Kidney glomerular epithelial cell (primary cell): ENCODE data around the gene ANO6.
"Not testable (repeated sequence)": the region's sequence is repeated elsewhere in the genome, so short reads cannot be mapped to it uniquely, and the experiment has no call there.

Experiments
- DNase-seq: peaks from one replicate; lab custom pipeline; 2025; lab: John Stamatoyannopoulos, UW

The ANO6 gene, protein sequence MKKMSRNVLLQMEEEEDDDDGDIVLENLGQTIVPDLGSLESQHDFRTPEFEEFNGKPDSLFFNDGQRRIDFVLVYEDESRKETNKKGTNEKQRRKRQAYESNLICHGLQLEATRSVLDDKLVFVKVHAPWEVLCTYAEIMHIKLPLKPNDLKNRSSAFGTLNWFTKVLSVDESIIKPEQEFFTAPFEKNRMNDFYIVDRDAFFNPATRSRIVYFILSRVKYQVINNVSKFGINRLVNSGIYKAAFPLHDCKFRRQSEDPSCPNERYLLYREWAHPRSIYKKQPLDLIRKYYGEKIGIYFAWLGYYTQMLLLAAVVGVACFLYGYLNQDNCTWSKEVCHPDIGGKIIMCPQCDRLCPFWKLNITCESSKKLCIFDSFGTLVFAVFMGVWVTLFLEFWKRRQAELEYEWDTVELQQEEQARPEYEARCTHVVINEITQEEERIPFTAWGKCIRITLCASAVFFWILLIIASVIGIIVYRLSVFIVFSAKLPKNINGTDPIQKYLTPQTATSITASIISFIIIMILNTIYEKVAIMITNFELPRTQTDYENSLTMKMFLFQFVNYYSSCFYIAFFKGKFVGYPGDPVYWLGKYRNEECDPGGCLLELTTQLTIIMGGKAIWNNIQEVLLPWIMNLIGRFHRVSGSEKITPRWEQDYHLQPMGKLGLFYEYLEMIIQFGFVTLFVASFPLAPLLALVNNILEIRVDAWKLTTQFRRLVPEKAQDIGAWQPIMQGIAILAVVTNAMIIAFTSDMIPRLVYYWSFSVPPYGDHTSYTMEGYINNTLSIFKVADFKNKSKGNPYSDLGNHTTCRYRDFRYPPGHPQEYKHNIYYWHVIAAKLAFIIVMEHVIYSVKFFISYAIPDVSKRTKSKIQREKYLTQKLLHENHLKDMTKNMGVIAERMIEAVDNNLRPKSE

DNA sequence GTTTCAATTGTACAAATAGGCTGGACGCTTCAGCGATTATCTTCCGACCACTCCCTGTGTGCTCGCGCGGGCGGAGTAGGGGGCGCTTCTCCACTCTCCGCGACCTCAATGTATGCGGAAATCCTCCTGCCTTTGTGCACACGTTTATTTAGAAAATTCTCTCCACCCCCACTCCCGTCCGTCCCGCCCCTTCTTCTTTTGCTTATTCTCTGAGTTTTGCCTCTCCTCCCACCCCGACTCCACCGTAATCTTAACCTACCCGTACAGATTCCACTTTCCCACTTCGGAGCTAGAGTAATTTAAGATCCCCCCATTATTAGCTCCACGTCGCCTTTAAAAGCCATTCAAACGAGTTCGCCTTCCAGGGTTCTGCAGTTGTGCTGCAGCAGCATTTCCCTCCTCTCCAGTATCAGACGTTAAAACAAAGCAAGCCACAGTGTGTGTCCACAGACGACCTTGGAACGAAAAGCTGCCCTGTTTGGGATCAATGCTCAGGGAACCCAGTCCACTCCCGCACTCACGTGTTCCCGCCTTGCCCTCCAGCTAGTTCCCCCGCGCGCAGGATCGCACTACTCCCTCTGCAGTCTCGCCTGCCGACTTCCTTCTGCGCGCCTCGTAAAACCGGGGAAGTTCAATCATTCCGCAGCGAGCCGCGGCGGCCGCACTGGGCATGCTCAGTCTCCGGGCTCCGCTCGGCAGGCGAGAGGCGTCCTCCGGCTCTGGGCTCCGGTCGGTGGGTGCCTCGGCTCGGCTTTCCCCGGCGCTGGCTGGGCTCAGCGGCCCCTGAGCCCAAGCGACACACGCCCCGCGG is at the start of gene ANO6:
Gene ANO6 (plus strand): TSS at position 677 of the 811 bp plus-strand sequence. CDS start 227 bp downstream, outside the sequence.
- DNase-seq: peak; percentile 83

DNA sequence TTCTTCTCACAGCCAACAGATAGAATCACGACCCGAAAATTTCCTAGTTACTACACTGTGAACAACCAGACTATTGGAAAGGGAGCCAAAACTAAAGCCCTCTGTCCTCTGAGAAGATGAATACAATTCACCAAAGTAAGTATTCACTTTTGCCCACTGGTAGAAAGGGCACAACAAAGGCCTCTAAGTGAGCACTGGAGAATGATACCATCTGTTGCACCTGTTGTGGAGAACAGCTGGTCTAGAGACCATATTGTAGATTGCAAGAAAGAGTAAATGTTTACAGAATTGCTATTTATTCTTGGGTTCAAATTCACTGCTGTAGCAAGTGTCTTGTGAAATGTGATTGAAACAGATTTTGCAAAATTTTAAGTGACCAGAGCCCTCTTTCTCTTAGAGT is 46.9 kb upstream of the ANO6 start:
- DNase-seq: no peak

DNA sequence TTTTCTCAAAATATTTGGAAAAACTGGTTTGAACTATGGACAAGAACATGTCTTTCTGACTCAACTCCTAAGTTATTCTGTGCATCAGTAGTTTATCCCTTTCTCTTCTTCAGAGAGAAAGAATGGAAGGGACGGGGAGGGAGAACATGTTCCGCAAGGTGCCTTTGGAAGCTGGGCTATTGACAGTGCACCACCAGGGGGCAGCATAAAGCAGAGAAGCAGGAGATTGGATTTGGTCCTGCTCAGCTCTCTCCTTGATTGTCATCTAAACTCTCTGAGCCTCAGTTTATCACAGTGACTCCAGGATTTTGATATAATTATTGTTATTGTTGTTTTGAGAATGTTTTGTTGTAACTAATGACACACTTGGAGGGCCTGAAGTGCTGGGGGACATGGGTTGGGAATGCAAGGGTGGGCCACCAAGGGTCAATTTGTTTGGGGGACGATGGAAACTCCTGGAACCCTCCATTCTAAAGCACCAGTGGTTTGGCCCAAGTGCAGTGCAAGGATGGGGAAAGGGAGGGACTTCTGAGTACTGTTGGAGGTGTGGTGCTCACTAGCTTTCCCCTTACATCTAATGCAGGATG is 45.3 kb upstream of the ANO6 start:
- peak; percentile 64 for DNase-seq

DNA sequence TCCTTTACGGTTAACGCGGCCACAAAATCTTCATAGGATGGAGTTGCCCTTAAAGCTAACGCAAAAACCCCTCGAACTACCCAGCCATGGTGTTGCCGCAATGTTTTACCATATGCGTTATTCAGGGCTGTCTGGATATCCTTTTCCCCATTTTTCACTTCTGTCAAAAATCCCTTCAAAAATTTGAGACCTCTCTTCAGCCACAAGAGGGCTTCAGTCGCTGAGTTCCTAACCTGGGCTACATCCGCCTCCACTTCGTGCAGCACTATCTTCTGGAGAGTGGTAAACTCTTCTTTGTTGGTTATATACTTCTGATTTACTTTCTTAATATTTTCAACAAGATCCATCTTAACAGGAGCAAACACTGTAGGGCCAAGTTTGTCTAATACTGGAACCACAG is 42.6 kb upstream of the ANO6 start:
- not testable (repeated sequence) for DNase-seq

DNA sequence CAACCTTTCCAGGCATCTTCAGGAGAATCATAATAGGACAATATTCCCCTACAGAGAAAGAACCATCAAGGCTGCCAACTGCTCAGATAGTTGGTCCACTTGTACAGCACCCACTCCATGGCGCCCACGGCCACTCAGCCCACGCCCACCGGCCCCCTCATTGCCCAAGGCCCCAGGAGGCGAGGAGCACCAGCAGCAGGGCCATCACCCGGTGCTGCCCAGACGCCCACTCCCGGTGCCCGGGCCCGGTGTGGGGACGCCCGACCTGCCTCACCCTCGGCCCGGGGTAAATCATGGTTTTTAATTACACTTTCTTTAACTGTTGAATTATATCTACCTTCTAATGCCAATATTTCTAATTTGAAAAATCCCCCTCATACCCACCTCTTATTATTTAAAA is 41.3 kb upstream of the ANO6 start:
- no peak for DNase-seq

DNA sequence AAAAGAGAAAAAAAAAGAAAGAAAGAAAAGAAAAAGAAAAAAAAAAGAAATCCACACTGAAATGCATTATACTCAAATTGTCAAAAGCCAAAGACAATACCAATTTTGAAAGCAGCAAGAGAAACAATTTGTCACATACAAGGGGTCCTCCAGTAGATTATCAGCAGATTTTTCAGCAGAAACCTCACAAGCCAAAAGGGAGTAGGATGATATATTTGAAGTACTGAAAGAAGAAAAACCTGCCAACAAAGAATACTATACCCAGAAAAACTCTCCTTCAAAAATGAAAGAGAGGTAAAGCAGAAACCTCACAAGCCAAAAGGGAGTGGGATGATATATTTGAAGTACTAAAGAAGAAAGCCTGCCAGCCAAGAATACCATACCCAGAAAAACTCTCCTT is 37.1 kb upstream of the ANO6 start:
- DNase-seq: no peak

DNA sequence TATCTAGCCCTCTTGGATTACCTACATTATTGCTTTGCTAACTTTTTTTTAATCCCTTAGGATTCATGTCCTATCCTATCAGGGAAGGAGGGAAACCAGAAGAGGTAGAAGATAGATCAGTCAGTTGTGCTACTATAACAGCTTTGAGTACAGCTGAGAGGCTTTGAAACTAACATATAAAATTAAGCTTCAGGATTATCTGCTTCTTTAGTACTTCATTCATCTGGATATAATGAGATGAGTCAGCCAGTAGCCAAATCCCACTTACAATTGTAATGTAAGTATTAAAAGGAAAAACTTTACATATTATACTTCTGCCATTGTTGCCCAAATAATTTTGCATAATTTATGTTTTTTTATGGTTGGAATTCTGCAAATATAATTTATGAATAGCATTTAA is 33.4 kb upstream of the ANO6 start:
- no peak for DNase-seq

DNA sequence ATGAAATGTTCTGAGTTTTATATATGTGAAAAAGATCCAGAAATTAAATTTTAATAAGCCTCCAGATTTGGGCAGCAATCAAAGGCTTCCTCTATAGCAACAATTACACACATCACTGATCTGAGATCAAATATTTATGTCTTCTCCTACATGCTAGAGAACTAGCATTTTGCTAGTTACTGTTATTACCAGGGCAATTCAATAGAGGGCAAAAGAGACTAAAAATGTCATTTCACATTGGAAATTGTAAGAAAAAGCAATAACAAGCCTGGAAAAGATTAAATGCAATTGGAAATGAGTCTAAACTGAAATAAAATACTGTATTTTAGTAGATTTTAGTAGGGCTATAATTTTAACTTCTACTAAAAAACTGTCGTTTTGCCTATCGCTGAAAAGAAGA is 32.6 kb upstream of the ANO6 start:
- DNase-seq: no peak

DNA sequence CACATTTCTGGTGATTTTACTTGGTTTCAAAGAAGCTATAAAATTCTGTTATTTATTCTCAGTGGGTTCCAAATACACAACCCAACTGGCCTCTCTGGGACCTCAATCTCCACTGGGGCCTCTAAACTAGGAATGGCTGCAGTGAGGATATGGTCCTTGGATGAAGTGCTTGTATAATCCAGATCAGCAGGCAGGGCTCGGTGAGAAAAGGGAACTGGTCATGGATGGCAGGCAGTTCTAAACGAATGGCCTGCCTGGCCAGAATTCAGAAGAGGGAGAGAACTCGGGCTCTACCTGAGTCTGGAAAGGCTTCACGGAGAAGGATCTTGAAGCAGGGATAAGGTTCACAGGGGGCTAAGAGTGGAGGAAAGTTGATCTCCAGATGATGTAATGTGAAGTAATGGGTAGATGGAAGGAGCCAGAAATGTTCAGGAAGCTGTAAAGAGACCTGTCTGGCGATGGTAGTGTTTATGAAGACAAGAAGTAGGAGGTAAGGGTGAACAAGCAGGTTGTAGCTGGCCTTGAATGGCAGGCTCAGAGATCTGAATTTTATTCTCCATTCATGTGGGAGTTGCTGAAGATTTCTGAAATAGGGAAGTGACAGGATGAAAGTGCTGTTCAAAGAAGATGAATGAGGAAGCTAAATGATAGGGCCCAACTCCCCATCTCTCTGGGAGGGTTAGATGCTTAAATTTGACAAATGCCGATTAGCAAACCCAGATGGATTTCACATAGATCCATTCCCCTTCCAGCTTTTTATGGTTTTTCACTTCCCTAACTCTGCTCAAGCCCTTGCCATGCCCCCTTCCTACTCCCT is 31.5 kb upstream of the ANO6 start:
- DNase-seq: no peak

DNA sequence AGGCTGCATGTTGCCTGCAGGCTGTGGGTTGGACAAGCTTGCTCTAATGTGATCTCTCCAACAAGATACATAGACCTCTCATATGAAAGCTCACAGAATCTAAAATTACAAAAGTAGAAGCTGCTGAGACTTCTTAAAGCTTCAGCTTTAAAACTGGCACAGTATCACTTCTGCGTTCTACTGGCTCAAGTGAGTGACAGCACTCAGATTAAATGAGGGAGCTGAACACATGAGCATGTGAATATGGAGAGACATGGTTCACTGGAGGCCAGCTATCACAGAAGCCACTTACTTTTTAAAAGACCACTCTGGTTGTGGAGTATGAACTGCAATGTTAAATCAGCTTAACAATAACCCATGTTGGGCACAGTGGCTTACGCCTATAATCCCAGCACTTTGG is 29.1 kb upstream of the ANO6 start:
- no peak for DNase-seq

DNA sequence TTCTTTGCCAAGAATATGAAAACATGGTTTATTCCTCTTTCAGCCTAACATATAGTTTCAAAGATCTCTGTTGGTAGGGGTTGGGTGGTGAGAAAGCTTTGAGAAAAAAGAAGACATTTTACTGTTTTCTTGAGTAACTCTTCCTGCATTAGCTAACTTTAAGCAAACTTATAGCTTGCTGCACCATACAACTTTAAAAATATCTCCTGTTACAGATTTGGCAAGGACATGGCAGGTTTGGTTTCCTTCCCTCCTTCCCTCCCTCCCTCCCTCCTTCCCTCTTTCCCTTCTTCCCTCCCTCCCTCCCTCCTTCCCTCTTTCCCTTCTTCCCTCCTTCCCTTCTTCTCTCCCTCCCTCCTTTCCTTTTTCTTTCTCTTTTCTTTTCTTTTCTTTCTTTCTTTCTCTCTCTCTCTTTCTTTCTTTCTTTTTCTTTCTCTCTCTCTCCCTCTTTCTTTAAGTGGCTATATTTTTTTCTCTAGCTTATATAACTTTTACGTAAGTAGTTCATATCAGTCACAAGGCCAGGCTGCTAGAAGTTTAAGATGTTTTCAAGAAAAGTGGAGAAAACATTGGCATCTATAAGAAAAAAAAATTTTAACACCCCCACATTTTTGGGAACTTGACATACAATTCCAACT is 26.0 kb upstream of the ANO6 start:
- DNase-seq: no peak

DNA sequence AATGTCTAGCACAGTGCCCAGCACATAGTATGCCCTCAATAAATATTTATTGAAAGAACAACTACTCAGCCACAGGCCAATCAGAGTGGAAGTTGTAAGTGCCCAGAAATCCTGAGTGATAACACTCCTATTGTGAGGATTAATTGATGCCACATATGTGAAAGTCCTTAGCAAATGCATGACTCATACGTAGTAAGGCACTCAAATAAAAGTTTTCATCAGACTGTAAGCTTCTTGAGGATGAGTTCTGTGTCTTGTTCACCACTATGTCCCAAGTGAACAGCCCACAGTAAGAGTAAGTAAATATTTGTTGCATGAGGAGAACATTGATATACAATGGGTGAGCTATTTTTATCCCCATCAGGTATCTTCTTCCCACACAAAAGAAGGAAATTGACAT is 24.7 kb upstream of the ANO6 start:
- DNase-seq: no peak

DNA sequence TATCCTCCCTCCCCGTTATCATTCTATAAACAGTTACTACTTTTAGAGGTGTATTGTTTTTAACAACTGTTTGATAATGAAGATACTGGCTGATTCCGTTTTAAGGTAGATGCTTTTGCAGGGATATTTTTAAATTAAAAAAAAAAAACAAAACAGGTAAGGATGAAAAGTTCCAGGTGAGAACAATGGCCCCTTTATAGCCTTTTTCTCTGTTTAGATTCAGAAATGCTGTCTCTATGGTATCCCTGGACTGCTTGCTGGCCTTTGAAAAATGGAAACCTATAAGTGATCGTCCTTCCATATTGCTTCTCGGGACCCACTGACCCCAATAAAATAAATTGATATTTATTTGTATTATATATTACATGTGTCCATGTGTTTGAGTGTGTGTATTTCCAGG is 23.2 kb upstream of the ANO6 start:
- no peak for DNase-seq

DNA sequence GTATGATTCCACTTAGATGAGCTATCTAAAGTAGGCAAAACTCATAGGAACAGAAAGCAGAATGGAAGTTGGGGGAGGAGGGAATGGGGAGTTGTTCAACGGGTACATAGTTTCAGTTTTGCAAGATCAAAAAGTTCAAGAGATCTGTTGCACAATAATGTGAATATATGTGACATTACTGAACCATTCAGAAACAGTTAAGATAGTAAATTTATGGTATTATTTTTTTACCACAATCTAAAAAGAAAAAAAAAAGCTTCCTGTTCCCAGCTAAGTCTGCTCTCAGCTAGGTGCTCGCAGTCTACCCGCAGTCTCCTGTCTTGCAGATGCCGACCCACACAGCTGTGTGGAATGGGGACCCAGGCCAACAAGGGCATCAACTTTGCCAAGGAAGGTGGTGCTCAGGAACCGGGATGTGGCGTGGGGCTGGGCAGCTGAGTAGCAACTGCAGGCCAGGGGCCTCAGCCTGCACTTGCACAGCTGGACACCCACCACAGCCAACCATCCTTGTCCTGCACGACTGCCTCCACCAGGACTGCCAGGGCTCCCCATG is 15.3 kb upstream of the ANO6 start:
- no peak for DNase-seq

DNA sequence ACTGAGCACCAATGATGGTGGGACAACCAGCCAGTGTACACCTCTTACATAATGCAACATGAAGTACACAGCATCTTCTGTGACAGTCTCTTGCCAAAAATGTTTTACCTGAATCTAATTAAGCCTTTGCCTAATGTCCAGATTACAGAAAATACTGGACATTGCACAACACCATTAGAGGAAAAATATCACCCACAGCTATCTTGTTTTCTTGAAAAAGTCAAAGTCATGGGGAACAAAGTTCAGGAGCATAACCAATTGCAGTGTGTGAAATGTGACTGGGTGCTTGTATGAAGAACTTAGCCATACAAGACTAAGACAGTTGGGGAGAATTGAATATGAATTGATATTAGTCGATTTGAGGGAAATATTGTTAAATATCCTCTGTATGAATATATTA is 12.1 kb upstream of the ANO6 start:
- DNase-seq: no peak

DNA sequence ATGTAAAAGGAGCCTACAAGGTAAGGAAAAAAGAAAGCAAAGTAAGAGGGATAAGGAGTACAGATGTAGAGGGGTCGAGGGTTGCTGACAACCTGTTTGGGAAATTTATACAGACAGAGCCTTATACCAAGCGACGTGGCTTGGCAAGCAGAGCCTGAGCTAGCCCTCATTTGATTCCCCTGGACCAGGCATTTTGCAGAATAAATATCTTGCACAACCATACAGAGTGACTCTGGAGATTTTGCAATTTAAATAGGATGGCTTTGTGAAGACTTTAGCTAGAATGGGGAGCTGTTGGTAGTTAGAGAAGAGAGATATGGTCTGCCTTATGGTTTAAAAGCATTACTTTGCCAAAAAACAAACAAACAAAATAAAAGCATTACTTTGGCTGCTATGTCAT is 11.1 kb upstream of the ANO6 start:
- no peak for DNase-seq

DNA sequence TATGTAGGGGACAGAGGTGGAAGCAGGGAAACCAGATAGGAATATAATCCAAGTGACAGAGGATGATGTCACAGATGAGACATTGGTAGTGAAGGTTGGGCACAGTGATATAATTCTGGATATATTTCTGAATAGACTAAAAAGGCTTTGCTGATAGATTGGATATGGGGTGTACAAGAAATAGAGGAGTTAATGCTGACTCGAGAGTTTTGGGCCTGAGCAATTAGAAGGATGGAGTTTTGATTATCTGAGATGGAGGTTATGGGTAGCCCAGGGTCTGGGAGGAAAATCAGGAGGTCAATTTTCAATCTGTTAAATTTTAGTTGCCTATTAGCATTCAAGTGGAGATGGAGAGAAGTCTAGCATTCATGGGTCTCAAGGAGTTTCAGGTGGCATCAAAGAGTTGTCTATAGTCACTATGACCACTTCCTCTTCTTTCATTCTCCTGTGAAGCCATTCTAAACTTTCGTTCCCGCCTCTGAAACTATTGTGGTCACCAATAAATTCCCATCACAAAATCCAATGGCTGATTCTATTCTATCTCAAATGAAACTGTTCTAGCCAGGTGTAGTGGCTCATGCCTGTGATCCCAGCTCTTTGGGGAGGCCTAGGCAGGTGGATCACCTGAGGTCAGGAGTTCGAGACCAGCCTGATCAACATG is 10.6 kb upstream of the ANO6 start:
- DNase-seq: no peak

DNA sequence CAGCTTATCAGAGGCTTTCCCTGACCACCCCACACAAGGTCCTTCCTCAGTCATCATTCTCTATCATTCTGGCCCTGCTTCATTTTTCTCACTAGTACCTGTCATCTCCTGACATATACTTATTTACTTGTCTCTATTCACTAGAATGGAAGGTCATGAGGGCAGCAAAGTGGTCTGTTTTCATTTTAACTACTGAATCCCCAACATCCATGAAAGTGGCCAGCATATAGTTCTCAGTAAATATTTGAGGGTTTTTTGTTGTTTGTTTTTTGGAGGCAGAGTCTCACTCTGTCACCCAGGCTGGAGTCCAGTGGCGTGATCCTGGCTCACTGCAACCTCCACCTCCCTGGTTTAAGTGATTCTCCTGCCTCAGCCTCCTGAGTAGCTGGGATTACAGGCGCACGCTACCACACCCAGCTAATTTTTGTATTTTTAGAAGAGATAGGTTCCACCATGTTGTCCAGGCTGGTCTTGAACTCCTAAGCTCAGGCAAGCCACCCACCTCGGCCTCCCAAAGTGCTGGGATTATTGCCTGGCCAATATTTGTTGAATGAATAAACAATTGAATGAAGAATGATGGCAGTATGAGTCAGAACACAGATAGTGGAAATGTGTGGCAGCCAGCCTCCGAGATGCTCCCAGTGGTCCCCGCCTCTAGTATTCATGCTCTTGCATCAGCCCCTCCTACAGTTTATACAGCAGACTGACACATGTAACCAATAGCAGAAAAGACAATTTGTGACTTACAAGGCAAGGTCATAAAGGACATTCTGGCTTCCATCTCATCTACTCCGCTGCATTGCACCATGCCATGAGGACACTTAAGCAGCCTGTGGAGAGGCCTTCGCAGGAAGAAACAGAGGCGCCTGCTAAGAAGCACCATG is 7.0 kb upstream of the ANO6 start:
- DNase-seq: no peak

DNA sequence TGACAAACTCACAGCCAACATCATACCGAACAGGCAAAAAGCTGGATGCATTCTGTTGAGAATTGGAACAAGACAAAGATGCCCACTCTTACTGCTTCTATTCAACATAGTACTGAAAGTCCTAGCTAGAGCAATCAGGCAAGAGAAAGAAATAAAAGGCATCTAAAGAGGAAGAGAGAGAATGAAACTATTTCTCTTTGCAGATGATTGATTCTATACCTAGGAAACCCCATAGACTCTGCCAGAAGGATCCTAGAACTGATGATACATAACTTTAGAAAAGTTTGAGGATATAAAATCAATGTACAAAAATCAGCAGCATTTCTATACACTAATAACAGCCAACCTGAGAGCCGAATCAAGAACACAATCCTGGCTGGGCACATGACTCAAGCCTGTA is 6.1 kb upstream of the ANO6 start:
- no peak for DNase-seq
